Measurements from ENCODE around the gene ZIC1.
A peak's percentile ranks its signal among the peaks of the same experiment; 100 is the strongest.

The ZIC1 gene

GRCh38 chr3:147420353-147421183, 11.4 kb downstream of the ZIC1 start:
- no peak overlapping the region for H3K9ac ChIP-seq (ENCODE audit: low read depth, low read length)
- peak overlapping the region; percentile 59 for H3K4me3 ChIP-seq (ENCODE audit: low read depth, low read length)

GRCh38 chr3:147421184-147421912, 12.2 kb downstream of the ZIC1 start:
- no peaks in the 10 kb centered on the region for H3K9me3 ChIP-seq (ENCODE audit: control insufficient read depth, insufficient read depth, low read length)

More at GRCh38 chr3:147420353-147421183, 11.4 kb downstream of the ZIC1 start:
- H3K36me3 ChIP-seq (ENCODE audit: control insufficient read depth, insufficient read depth, low read length): no peaks in the 10 kb centered on the region
- H3K27me3 ChIP-seq (ENCODE audit: control insufficient read depth, insufficient read depth, low read length): peaks cover 100% of the 10 kb centered on the region
- H3K27ac ChIP-seq (ENCODE audit: low read depth, low read length): no peak overlapping the region
- no peaks in the 10 kb centered on the region for H3K9me3 ChIP-seq (ENCODE audit: control insufficient read depth, insufficient read depth, low read length)
- H3K4me1 ChIP-seq (ENCODE audit: control insufficient read depth, insufficient read depth, low read length): peaks cover 63% of the 10 kb centered on the region

GRCh38 chr3:147422196-147422595, 13.0 kb downstream of the ZIC1 start:
- Histone ChIP-seq H3K27ac (ENCODE audit: low read depth, low read length) (no peak overlapping the region), H3K9me3 (ENCODE audit: control insufficient read depth, insufficient read depth, low read length) (no peaks in the 10 kb centered on the region), H3K9ac (ENCODE audit: low read depth, low read length) (no peak overlapping the region), H3K27me3 (ENCODE audit: control insufficient read depth, insufficient read depth, low read length) (peaks cover 100% of the 10 kb centered on the region), H3K4me3 (ENCODE audit: low read depth, low read length) (no peak overlapping the region), H3K4me1 (ENCODE audit: control insufficient read depth, insufficient read depth, low read length) (peaks cover 48% of the 10 kb centered on the region), H3K36me3 (ENCODE audit: control insufficient read depth, insufficient read depth, low read length) (no peaks in the 10 kb centered on the region)

More at GRCh38 chr3:147421184-147421912, 12.2 kb downstream of the ZIC1 start:
- Histone ChIP-seq H3K27me3 (ENCODE audit: control insufficient read depth, insufficient read depth, low read length) (peaks cover 100% of the 10 kb centered on the region), H3K4me1 (ENCODE audit: control insufficient read depth, insufficient read depth, low read length) (peaks cover 56% of the 10 kb centered on the region), H3K27ac (ENCODE audit: low read depth, low read length) (no peak overlapping the region), H3K4me3 (ENCODE audit: low read depth, low read length) (peak overlapping the region; percentile 59), H3K9ac (ENCODE audit: low read depth, low read length) (no peak overlapping the region), H3K36me3 (ENCODE audit: control insufficient read depth, insufficient read depth, low read length) (no peaks in the 10 kb centered on the region)

- Histone ChIP-seq H3K4me3 (ENCODE audit: low read depth, low read length) (peak overlapping the region; percentile 35), H3K27ac (ENCODE audit: low read depth, low read length) (no peak overlapping the region), H3K9me3 (ENCODE audit: control insufficient read depth, insufficient read depth, low read length) (no peaks in the 10 kb centered on the region), H3K4me1 (ENCODE audit: control insufficient read depth, insufficient read depth, low read length) (peaks cover 43% of the 10 kb centered on the region), H3K27me3 (ENCODE audit: control insufficient read depth, insufficient read depth, low read length) (peaks cover 100% of the 10 kb centered on the region), H3K36me3 (ENCODE audit: control insufficient read depth, insufficient read depth, low read length) (no peaks in the 10 kb centered on the region), H3K9ac (ENCODE audit: low read depth, low read length) (no peak overlapping the region)
Observed at GRCh38 chr3:147422601-147423536, 13.7 kb downstream of the ZIC1 start.

- Histone ChIP-seq H3K4me1 (ENCODE audit: control insufficient read depth, insufficient read depth, low read length) (peaks cover 41% of the 10 kb centered on the region), H3K27me3 (ENCODE audit: control insufficient read depth, insufficient read depth, low read length) (peaks cover 99% of the 10 kb centered on the region), H3K27ac (ENCODE audit: low read depth, low read length) (no peak overlapping the region), H3K4me3 (ENCODE audit: low read depth, low read length) (peak overlapping the region; percentile 35; the same call in 1 of the 2 replicates), H3K36me3 (ENCODE audit: control insufficient read depth, insufficient read depth, low read length) (no peaks in the 10 kb centered on the region), H3K9me3 (ENCODE audit: control insufficient read depth, insufficient read depth, low read length) (no peaks in the 10 kb centered on the region), H3K9ac (ENCODE audit: low read depth, low read length) (no peak overlapping the region)
Observed at GRCh38 chr3:147423537-147423797, 14.3 kb downstream of the ZIC1 start.

- H3K27ac ChIP-seq (ENCODE audit: low read depth, low read length): no peak overlapping the region
- peak overlapping the region; percentile 48 for H3K4me3 ChIP-seq (ENCODE audit: low read depth, low read length)
- peaks cover 36% of the 10 kb centered on the region for H3K4me1 ChIP-seq (ENCODE audit: control insufficient read depth, insufficient read depth, low read length)
- no peaks in the 10 kb centered on the region for H3K9me3 ChIP-seq (ENCODE audit: control insufficient read depth, insufficient read depth, low read length)
- no peaks in the 10 kb centered on the region for H3K36me3 ChIP-seq (ENCODE audit: control insufficient read depth, insufficient read depth, low read length)
- H3K27me3 ChIP-seq (ENCODE audit: control insufficient read depth, insufficient read depth, low read length): peaks cover 95% of the 10 kb centered on the region
- H3K9ac ChIP-seq (ENCODE audit: low read depth, low read length): no peak overlapping the region
Observed at GRCh38 chr3:147423798-147424580, 14.8 kb downstream of the ZIC1 start.

- Histone ChIP-seq H3K4me3 (ENCODE audit: low read depth, low read length) (peak overlapping the region; percentile 48), H3K9ac (ENCODE audit: low read depth, low read length) (no peak overlapping the region), H3K27ac (ENCODE audit: low read depth, low read length) (no peak overlapping the region), H3K36me3 (ENCODE audit: control insufficient read depth, insufficient read depth, low read length) (no peaks in the 10 kb centered on the region), H3K9me3 (ENCODE audit: control insufficient read depth, insufficient read depth, low read length) (no peaks in the 10 kb centered on the region), H3K27me3 (ENCODE audit: control insufficient read depth, insufficient read depth, low read length) (peaks cover 87% of the 10 kb centered on the region), H3K4me1 (ENCODE audit: control insufficient read depth, insufficient read depth, low read length) (peaks cover 31% of the 10 kb centered on the region)
Observed at GRCh38 chr3:147424581-147425387, 15.6 kb downstream of the ZIC1 start.

- no peaks in the 10 kb centered on the region for H3K36me3 ChIP-seq (ENCODE audit: control insufficient read depth, insufficient read depth, low read length)
- H3K9ac ChIP-seq (ENCODE audit: low read depth, low read length): no peak overlapping the region
- no peaks in the 10 kb centered on the region for H3K9me3 ChIP-seq (ENCODE audit: control insufficient read depth, insufficient read depth, low read length)
- H3K4me1 ChIP-seq (ENCODE audit: control insufficient read depth, insufficient read depth, low read length): peaks cover 25% of the 10 kb centered on the region
- H3K27ac ChIP-seq (ENCODE audit: low read depth, low read length): no peak overlapping the region
- H3K27me3 ChIP-seq (ENCODE audit: control insufficient read depth, insufficient read depth, low read length): peaks cover 81% of the 10 kb centered on the region
- H3K4me3 ChIP-seq (ENCODE audit: low read depth, low read length): no peak overlapping the region
Observed at GRCh38 chr3:147425388-147425850, 16.3 kb downstream of the ZIC1 start.

- Histone ChIP-seq H3K4me3 (ENCODE audit: low read depth, low read length) (no peak overlapping the region), H3K27ac (ENCODE audit: low read depth, low read length) (no peak overlapping the region), H3K36me3 (ENCODE audit: control insufficient read depth, insufficient read depth, low read length) (no peaks in the 10 kb centered on the region), H3K9ac (ENCODE audit: low read depth, low read length) (no peak overlapping the region), H3K27me3 (ENCODE audit: control insufficient read depth, insufficient read depth, low read length) (peaks cover 65% of the 10 kb centered on the region), H3K9me3 (ENCODE audit: control insufficient read depth, insufficient read depth, low read length) (no peaks in the 10 kb centered on the region), H3K4me1 (ENCODE audit: control insufficient read depth, insufficient read depth, low read length) (peaks cover 12% of the 10 kb centered on the region)
Observed at GRCh38 chr3:147426931-147427330, 17.8 kb downstream of the ZIC1 start.
